Mucosa of descending colon (tissue), 3 donors: ENCODE data around the gene JHY. TPM values are rescaled to one million over a fixed set of nuclear protein-coding genes. Genes with fewer than 3 reads are reported as not detected.

Experiments
- ATAC-seq: fragments of 200-7000 bp; cut with Tn5 transposase; one replicate; pipeline ENCODE4 v1.9.1; 2020; ENCODE audit warnings: mild to moderate bottlenecking, moderate library complexity
- DNase-seq, 3 donors: peaks; one replicate each; pipeline ENCODE4 v3.0.0-alpha.2; 2020
- H3K36me3 ChIP-seq: fragments of 200-600 bp; one replicate; pipeline ENCODE4 v1.8.0; 2021; ENCODE audit warnings: low read depth, mild to moderate bottlenecking
- H3K4me1 ChIP-seq: fragments of 200-600 bp; one replicate; pipeline ENCODE4 v1.8.0; 2021; ENCODE audit warnings: low read depth, mild to moderate bottlenecking
- H3K4me3 ChIP-seq: fragments of 200-600 bp; one replicate; pipeline ENCODE4 v1.8.0; 2021; ENCODE audit warnings: mild to moderate bottlenecking
- H3K9me3 ChIP-seq: fragments of 200-600 bp; one replicate; pipeline ENCODE4 v1.8.0; 2021; ENCODE audit warnings: mild to moderate bottlenecking
- intact Hi-C, 2 donors: fragments of 100-400 bp; cut with DNase I in 1 of 2; cut with micrococcal nuclease in 1 of 2; formaldehyde crosslinking; loops; one replicate each; pipeline versions ENCODE4 v1.11.0 to v1.11.1; 2022; cut with DNase I, micrococcal nuclease
- total RNA-seq, 3 donors: library from RNA; stranded (reverse); fragmentation: NEBNext Ultra II Directional in 2 of 3; extraction: Animal tissue kit (Norgen Biotek cat#: 25700) in 2 of 3; gene quantifications; one replicate each; pipeline versions ENCODE4 v1.2.1 to v1.2.4, GENCODE V29; 2021 to 2023
- TF ChIP-seq, protein P1 (sequence below): fragments of 200-600 bp; IDR thresholded peaks from one replicate; pipeline ENCODE4 v1.8.0; 2022; ENCODE audit warnings: antibody characterized with exemption, mild to moderate bottlenecking
- donor health status: DM: no; HTN: no; CAD: no; lungs with moderate emphysema.
- donor health status: DM: no; HTN: no; CAD: no.
- donor health status: DM: no; HTN: yes; CAD: no.

The JHY gene
- total RNA-seq, 3 donors from 2014 or later, result 1.5 to 5.4 (median 2.4) TPM

DNA sequence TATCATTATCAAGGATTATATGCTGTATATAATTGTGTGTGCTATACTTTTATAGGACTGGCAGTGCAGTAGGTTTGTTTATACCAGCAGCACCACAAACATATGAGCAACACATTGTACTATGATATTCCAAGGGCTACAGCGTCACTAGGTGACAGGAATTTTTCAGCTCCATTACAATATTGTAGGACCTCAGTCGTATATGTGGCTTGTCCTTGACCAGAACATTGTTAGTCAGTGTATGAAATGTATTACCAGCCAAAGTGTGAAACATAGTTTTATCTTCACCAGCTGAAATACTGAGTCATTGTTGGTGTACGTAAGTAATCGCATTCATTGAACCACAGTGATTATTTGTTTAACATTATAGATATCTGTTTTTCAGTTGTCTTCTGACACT lies 20.4 kb downstream of the JHY start:
- H3K36me3 ChIP-seq, result no peaks in the 10 kb centered on the region
- TF ChIP-seq, protein P1, sequence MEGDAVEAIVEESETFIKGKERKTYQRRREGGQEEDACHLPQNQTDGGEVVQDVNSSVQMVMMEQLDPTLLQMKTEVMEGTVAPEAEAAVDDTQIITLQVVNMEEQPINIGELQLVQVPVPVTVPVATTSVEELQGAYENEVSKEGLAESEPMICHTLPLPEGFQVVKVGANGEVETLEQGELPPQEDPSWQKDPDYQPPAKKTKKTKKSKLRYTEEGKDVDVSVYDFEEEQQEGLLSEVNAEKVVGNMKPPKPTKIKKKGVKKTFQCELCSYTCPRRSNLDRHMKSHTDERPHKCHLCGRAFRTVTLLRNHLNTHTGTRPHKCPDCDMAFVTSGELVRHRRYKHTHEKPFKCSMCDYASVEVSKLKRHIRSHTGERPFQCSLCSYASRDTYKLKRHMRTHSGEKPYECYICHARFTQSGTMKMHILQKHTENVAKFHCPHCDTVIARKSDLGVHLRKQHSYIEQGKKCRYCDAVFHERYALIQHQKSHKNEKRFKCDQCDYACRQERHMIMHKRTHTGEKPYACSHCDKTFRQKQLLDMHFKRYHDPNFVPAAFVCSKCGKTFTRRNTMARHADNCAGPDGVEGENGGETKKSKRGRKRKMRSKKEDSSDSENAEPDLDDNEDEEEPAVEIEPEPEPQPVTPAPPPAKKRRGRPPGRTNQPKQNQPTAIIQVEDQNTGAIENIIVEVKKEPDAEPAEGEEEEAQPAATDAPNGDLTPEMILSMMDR, result no peak
- ATAC-seq (no peak), DNase-seq (no peak)
- H3K4me3 ChIP-seq, result no peak overlapping the region
- intact Hi-C loops, result no loop called here
- no peaks in the 10 kb centered on the region for H3K4me1 ChIP-seq
- no peaks in the 10 kb centered on the region for H3K9me3 ChIP-seq

DNA sequence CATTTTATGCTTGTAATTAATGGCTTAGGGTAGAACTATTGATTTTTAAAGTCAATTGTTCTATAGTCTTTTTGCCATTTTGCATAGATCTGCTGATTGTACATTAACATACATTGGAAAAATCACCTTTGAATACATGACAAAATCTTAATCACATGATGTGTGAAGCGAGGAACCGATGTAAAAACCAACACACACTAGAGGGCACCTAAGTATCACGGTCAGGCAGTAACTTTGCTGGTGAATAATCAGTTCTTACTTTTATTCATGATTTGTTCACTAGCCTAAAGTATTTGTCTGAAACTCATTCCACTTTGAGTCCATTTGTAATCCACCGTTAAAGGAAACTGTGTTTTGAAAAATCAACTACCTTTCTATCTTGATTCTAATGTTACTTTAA lies 28.2 kb downstream of the JHY start:
- ATAC-seq, result no peak

DNA sequence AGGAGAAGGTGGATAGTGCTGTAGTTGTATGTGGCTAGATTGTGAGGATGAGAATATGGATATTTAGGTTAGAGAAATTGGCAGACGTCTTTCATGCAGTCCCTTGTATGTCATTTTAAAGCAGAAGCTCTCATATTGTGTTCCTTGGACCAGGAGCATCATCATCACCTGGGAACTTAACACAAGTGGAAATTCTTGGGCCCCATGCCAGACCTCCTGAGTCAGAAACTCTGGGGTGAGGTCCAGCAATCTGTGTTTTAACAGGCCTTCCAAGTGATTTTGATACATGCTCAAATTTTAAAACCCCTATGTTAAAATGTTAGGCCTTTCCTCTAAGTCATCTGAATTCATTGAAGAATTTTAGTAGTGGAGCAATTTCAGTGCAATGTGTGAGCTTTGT lies 34.8 kb downstream of the JHY start:
- ATAC-seq, result no peak
- DNase-seq, result no peak
- no peaks in the 10 kb centered on the region for H3K4me1 ChIP-seq

More for the DNA sequence above, 28.2 kb downstream of the JHY start:
- H3K9me3 ChIP-seq, result no peaks in the 10 kb centered on the region
- no peak overlapping the region for H3K4me3 ChIP-seq
- intact Hi-C loops, result no loop called here
- H3K4me1 ChIP-seq, result no peaks in the 10 kb centered on the region
- TF ChIP-seq, protein P1, result no peak
- DNase-seq, result no peak
- no peaks in the 10 kb centered on the region for H3K36me3 ChIP-seq

DNA sequence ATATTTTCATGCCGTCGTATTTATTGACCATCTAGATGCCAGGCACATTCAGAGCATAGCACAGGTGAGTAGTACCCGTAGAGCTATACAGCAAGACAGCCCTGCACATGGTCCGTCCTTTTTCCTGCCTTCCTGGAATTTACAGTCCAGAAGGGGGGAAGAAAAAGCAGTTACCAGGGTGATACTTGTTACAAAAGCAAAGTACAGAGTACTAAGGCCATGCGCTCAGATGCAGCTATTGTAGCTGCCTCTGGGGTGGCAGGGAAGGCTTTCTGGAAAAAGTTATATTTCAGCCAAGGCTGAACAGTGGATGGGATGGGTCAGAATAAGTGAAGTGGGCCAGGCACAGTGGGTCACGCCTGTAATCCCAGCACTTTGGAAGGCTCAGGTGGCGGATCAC lies 36.2 kb downstream of the JHY start:
- TF ChIP-seq, protein P1, result no peak
- no peak overlapping the region for H3K4me3 ChIP-seq
- intact Hi-C loops, result no loop called here
- ATAC-seq (no peak), DNase-seq (no peak)
- no peaks in the 10 kb centered on the region for H3K9me3 ChIP-seq
- no peaks in the 10 kb centered on the region for H3K36me3 ChIP-seq
- no peaks in the 10 kb centered on the region for H3K4me1 ChIP-seq

More for the DNA sequence above, 34.8 kb downstream of the JHY start:
- intact Hi-C loops, result no loop called here
- TF ChIP-seq, protein P1, result no peak
- Histone ChIP-seq H3K9me3 (no peaks in the 10 kb centered on the region), H3K4me3 (no peak overlapping the region), H3K36me3 (no peaks in the 10 kb centered on the region)

DNA sequence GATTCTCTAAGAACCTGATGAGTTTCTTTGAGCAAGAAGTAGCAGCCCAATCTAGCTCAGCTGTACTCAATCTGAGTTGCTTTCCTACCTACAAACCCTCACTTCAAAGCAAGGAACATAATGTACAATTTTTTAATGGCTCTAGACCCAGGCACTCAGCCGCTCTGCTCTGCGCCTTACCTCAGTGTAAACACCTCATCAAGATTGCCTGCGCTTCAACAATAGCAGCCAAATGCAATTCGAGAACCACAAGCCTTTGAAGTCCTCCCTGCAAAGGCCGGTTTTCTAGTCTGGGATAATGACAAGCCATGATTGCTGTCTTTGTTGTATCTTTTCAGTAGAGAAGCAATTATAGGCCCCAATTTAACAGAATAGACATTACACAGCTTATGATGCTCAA lies 38.0 kb downstream of the JHY start:
- no peaks in the 10 kb centered on the region for H3K9me3 ChIP-seq
- intact Hi-C loops, result no loop called here
- TF ChIP-seq, protein P1, result no peak
- ATAC-seq, result no peak
- no peaks in the 10 kb centered on the region for H3K36me3 ChIP-seq
- H3K4me1 ChIP-seq, result no peaks in the 10 kb centered on the region
- DNase-seq, result no peak
- H3K4me3 ChIP-seq, result no peak overlapping the region

DNA sequence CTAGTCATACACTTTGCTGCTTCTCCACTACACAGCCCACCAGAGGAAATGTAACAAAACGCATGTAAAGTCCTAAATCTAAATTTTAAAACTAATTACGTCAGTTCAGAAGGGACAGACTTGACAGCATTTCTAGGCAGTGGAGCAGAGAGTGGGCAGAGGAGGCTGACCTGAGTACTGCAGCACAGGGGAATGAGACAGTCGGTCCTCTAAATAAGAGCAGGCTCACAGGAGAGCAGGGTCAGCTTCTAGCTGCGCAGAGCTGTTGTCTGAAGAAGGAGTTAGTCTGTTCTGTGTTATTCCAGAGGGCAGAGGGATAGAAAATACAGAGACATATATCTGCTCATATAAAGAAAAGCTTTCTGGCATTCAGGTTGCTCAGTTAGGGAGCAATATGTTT lies 40.3 kb downstream of the JHY start:
- no peak for ATAC-seq
- intact Hi-C loops, result no loop called here
- H3K4me3 ChIP-seq, result no peak overlapping the region

More for the DNA sequence above, 40.3 kb downstream of the JHY start:
- TF ChIP-seq, protein P1, result no peak
- no peaks in the 10 kb centered on the region for H3K4me1 ChIP-seq
- no peak for DNase-seq
- H3K9me3 ChIP-seq, result no peaks in the 10 kb centered on the region
- no peaks in the 10 kb centered on the region for H3K36me3 ChIP-seq
